Spleen (tissue), 7 donors: ENCODE data around the gene SRXN1.

Source experiments
- POLR2A ChIP-seq, 3 donors: fragments of 450-650 bp; IDR thresholded peaks; one replicate each; pipeline ENCODE4 v1.5.1; 2017; ENCODE audit warnings: antibody characterized with exemption in 3 of 3, mild to moderate bottlenecking in 1 of 3
- POLR2AphosphoS5 ChIP-seq, 3 donors: sonication (generic); formaldehyde crosslinking; IDR thresholded peaks; one replicate each; pipeline ENCODE4 v1.5.1; 2017; ENCODE audit warnings: antibody characterized with exemption in 3 of 3
- TF ChIP-seq, protein P1 (sequence below), 11 experiments: fragments of 200-600 bp in 7 of 11; fragments of 450-650 bp in 4 of 11; sonication (generic) in 4 of 11; IDR thresholded peaks in 8 of 11; conservative IDR thresholded peaks in 3 of 11; 1 replicate in 7 of 11; 2 replicates in 4 of 11; pipeline versions ENCODE4 v1.4.0 to v1.8.0; 2016 to 2021; ENCODE audit warnings: antibody characterized with exemption in 11 of 11, inconsistent platforms in 4 of 11, mild to moderate bottlenecking in 1 of 11
- donor health status: DM: no; HTN: no; CAD: no; lungs with moderate emphysema.
- donor health status: DM: no; HTN: no; CAD: no.
- donor health status: DM: no; HTN: no; CAD: no.

DNA sequence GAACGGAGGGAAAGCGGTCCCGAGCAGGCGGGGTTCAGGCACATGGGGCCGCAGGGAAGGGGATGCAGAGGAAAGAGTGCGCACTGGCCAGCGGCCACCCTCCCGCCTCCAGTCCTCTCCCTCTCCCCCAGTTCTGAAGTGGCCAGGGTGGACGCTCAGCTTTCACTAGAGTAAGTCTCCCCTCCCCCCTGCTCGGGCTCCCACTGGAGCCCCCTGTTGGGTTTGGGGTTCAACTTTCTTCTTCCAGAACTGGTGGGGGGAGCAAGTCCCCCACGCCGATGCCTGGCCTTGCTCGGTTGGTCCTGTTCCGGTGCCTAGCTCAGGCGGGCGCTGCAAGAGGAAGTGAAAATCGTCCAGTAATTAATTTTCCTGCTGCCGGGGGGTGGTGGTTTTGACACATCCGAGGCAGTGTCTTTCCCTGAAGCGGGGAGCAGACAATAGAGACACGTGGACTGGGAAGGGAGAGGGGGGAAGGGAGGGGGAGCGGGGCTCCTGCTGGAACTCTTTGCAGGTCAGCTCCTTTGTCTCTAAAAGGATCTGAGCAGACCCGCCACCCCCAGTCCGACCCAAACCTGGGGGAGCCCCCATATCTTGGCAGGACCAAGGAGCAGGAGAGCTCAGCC, 23.4 kb upstream of the SRXN1 start:
- TF ChIP-seq, protein P1, sequence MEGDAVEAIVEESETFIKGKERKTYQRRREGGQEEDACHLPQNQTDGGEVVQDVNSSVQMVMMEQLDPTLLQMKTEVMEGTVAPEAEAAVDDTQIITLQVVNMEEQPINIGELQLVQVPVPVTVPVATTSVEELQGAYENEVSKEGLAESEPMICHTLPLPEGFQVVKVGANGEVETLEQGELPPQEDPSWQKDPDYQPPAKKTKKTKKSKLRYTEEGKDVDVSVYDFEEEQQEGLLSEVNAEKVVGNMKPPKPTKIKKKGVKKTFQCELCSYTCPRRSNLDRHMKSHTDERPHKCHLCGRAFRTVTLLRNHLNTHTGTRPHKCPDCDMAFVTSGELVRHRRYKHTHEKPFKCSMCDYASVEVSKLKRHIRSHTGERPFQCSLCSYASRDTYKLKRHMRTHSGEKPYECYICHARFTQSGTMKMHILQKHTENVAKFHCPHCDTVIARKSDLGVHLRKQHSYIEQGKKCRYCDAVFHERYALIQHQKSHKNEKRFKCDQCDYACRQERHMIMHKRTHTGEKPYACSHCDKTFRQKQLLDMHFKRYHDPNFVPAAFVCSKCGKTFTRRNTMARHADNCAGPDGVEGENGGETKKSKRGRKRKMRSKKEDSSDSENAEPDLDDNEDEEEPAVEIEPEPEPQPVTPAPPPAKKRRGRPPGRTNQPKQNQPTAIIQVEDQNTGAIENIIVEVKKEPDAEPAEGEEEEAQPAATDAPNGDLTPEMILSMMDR (IDR thresholded peaks at IDR 0.05 in 8 of 11, conservative IDR thresholded peaks at IDR 0.05 in 3 of 11): no peak
- TF ChIP-seq POLR2A (IDR thresholded peaks at IDR 0.05) (no peak), POLR2AphosphoS5 (IDR thresholded peaks at IDR 0.05) (no peak)
